SU-DHL-6 (cell line): Measurements from ENCODE around the gene RNU1-2.

ENCODE experiments used
- EZH2phosphoT487 ChIP-seq: fragments of 200-600 bp; sonication (generic), shearing (Covaris generic); conservative IDR thresholded peaks from 2 replicates; pipeline ENCODE4 v1.6.1; 2018; ENCODE audit warnings: mild to moderate bottlenecking, antibody characterized with exemption, low read length, moderate library complexity, mixed read lengths
- TF ChIP-seq, protein P1 (sequence below): fragments of 200-600 bp; sonication (generic); IDR thresholded peaks from one replicate; pipeline ENCODE4 v1.5.1; 2017; ENCODE audit warnings: antibody characterized with exemption, mild to moderate bottlenecking, low read length, moderate library complexity; ENCODE audit not compliant: insufficient read depth, poor library complexity, severe bottlenecking

DNA sequence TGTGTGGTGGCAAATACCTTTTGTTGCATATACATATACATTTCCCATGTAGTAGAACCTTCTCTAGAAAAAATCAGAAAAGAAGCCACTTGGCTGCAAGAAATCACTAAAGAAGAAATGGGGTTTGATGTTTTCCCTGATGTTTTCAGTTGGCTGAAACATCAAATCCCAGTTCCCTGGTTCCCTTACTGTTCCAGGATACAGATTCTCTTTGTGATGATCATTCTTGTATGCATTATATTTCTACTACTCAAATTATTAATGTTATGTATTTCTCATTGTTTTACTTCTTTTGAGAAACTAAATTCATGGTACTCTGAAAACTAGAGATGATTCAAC lies 7.6 kb downstream of the RNU1-2 start:
- TF ChIP-seq, protein P1, sequence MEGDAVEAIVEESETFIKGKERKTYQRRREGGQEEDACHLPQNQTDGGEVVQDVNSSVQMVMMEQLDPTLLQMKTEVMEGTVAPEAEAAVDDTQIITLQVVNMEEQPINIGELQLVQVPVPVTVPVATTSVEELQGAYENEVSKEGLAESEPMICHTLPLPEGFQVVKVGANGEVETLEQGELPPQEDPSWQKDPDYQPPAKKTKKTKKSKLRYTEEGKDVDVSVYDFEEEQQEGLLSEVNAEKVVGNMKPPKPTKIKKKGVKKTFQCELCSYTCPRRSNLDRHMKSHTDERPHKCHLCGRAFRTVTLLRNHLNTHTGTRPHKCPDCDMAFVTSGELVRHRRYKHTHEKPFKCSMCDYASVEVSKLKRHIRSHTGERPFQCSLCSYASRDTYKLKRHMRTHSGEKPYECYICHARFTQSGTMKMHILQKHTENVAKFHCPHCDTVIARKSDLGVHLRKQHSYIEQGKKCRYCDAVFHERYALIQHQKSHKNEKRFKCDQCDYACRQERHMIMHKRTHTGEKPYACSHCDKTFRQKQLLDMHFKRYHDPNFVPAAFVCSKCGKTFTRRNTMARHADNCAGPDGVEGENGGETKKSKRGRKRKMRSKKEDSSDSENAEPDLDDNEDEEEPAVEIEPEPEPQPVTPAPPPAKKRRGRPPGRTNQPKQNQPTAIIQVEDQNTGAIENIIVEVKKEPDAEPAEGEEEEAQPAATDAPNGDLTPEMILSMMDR = no peak
- no peak for TF ChIP-seq EZH2phosphoT487
